C1 segment of cervical spinal cord (tissue), 14 donors: Measurements from ENCODE around the gene ZNF821.
"Not testable (repeated sequence)": the region's sequence is repeated elsewhere in the genome, so short reads cannot be mapped to it uniquely, and the experiment has no call there.

ENCODE experiments used
- DNase-seq, 14 donors: peaks; one replicate each; lab custom pipeline; 2025; lab: John Stamatoyannopoulos, UW

The ZNF821 gene

GRCh38 chr16:71810155-71810530, 73.8 kb downstream of the ZNF821 start:
- DNase-seq: not testable (repeated sequence)
